KMS-11 (cell line): ENCODE results near the gene ZNF536.
"Not testable (repeated sequence)": the region's sequence is repeated elsewhere in the genome, so short reads cannot be mapped to it uniquely, and the experiment has no call there.

Experiments used
- H2AFZ ChIP-seq: fragments of 200-600 bp; sonication (generic); 2 replicates; pipeline ENCODE4 v1.6.1; 2016; ENCODE audit warnings: antibody characterized with exemption, mixed run types, low read depth
- H3K27ac ChIP-seq: fragments of 200-600 bp; sonication (generic); 2 replicates; pipeline ENCODE4 v1.6.1; 2016; ENCODE audit warnings: mild to moderate bottlenecking, mixed run types
- H3K27me3 ChIP-seq: fragments of 200-600 bp; sonication (generic); 2 replicates; pipeline ENCODE4 v1.6.1; 2017; ENCODE audit warnings: mild to moderate bottlenecking, low read depth, mixed run types, moderate library complexity; ENCODE audit not compliant: insufficient read depth
- H3K36me3 ChIP-seq: fragments of 200-600 bp; sonication (generic); 2 replicates; pipeline ENCODE4 v1.6.1; 2017; ENCODE audit warnings: mild to moderate bottlenecking, mixed run types; ENCODE audit not compliant: insufficient read depth
- H3K4me1 ChIP-seq: fragments of 200-600 bp; sonication (generic); 2 replicates; pipeline ENCODE4 v1.6.1; 2016; ENCODE audit warnings: mild to moderate bottlenecking, low read depth, mixed run types; ENCODE audit not compliant: poor library complexity, severe bottlenecking
- H3K4me2 ChIP-seq: fragments of 200-600 bp; sonication (generic); 2 replicates; pipeline ENCODE4 v1.7.0; 2016; ENCODE audit warnings: mild to moderate bottlenecking, mixed run types
- H3K4me3 ChIP-seq: fragments of 200-600 bp; sonication (generic); IDR thresholded peaks from 2 replicates; pipeline ENCODE4 v1.6.1; 2017; ENCODE audit warnings: low read depth, low read length, mixed read lengths; ENCODE audit not compliant: insufficient read depth
- H3K79me2 ChIP-seq: fragments of 200-600 bp; sonication (generic); 2 replicates; pipeline ENCODE4 v1.6.1; 2016; ENCODE audit warnings: low read depth, mixed run types; ENCODE audit not compliant: insufficient read depth
- H3K9ac ChIP-seq: fragments of 200-600 bp; sonication (generic); 2 replicates; pipeline ENCODE4 v1.6.1; 2016; ENCODE audit warnings: mild to moderate bottlenecking, mixed run types
- H4K20me1 ChIP-seq: fragments of 200-600 bp; sonication (generic); 2 replicates; pipeline ENCODE4 v1.6.1; 2016; ENCODE audit warnings: mild to moderate bottlenecking, mixed run types; ENCODE audit not compliant: insufficient read depth
- CTCF ChIP-seq: fragments of 200-600 bp; sonication (generic); conservative IDR thresholded peaks from 2 replicates; pipeline ENCODE4 v1.6.1; 2017; ENCODE audit warnings: low read depth, mild to moderate bottlenecking, antibody characterized with exemption, low read length, moderate library complexity, mixed read lengths

ZNF536 gene

GRCh38 chr19:30482956-30483355 is 110.8 kb downstream of the ZNF536 start:
- Histone ChIP-seq H3K79me2 (no peaks in the 10 kb centered on the region), H3K27ac (no peak overlapping the region), H3K4me1 (no peaks in the 10 kb centered on the region), H4K20me1 (no peaks in the 10 kb centered on the region), H2AFZ (no peak overlapping the region), H3K27me3 (no peaks in the 10 kb centered on the region), H3K9ac (no peak overlapping the region), H3K4me2 (no peak overlapping the region), H3K36me3 (no peaks in the 10 kb centered on the region), H3K4me3 (no peak overlapping the region)
- TF ChIP-seq CTCF, result no peak

GRCh38 chr19:30486250-30486649 is 114.1 kb downstream of the ZNF536 start:
- H3K27ac ChIP-seq, H3K4me3 ChIP-seq, H4K20me1 ChIP-seq: not testable (repeated sequence)

GRCh38 chr19:30487178-30487577 is 115.0 kb downstream of the ZNF536 start:
- no peaks in the 10 kb centered on the region for H3K27me3 ChIP-seq
- H3K4me2 ChIP-seq, result no peak overlapping the region
- no peak overlapping the region for H2AFZ ChIP-seq
- H4K20me1 ChIP-seq, result no peaks in the 10 kb centered on the region
- H3K4me3 ChIP-seq, result no peak overlapping the region
- H3K36me3 ChIP-seq, result no peaks in the 10 kb centered on the region
- no peaks in the 10 kb centered on the region for H3K79me2 ChIP-seq
- H3K4me1 ChIP-seq, result no peaks in the 10 kb centered on the region
- H3K27ac ChIP-seq, result no peak overlapping the region
- H3K9ac ChIP-seq, result no peak overlapping the region
- no peak for TF ChIP-seq CTCF

More at GRCh38 chr19:30486250-30486649, 114.1 kb downstream of the ZNF536 start:
- H3K36me3 ChIP-seq, H3K79me2 ChIP-seq, H3K4me1 ChIP-seq, H3K27me3 ChIP-seq, H3K4me2 ChIP-seq, H2AFZ ChIP-seq, H3K9ac ChIP-seq: not testable (repeated sequence)

GRCh38 chr19:30488191-30488590 is 116.0 kb downstream of the ZNF536 start:
- no peaks in the 10 kb centered on the region for H3K36me3 ChIP-seq
- no peak for TF ChIP-seq CTCF
- no peak overlapping the region for H3K4me2 ChIP-seq
- no peak overlapping the region for H3K9ac ChIP-seq
- H3K27ac ChIP-seq, result no peak overlapping the region
- H3K4me1 ChIP-seq, result no peaks in the 10 kb centered on the region
- H3K4me3 ChIP-seq, result no peak overlapping the region
- no peaks in the 10 kb centered on the region for H3K27me3 ChIP-seq
- H2AFZ ChIP-seq, result no peak overlapping the region
- no peaks in the 10 kb centered on the region for H3K79me2 ChIP-seq
- H4K20me1 ChIP-seq, result no peaks in the 10 kb centered on the region

GRCh38 chr19:30490760-30491159 is 118.6 kb downstream of the ZNF536 start:
- Histone ChIP-seq H3K4me1 (no peaks in the 10 kb centered on the region), H3K79me2 (no peaks in the 10 kb centered on the region), H3K27me3 (no peaks in the 10 kb centered on the region), H3K9ac (no peak overlapping the region), H3K4me2 (no peak overlapping the region), H4K20me1 (no peaks in the 10 kb centered on the region), H3K4me3 (no peak overlapping the region), H3K27ac (no peak overlapping the region), H3K36me3 (no peaks in the 10 kb centered on the region), H2AFZ (no peak overlapping the region)
- TF ChIP-seq CTCF, result no peak
